NCI-H226 (cell line): ENCODE results near the gene HSPA12A.

Experiments
- DNase-seq: peaks from one replicate; pipeline ENCODE4 v3.0.0-alpha.2; 2015

The HSPA12A gene

DNA sequence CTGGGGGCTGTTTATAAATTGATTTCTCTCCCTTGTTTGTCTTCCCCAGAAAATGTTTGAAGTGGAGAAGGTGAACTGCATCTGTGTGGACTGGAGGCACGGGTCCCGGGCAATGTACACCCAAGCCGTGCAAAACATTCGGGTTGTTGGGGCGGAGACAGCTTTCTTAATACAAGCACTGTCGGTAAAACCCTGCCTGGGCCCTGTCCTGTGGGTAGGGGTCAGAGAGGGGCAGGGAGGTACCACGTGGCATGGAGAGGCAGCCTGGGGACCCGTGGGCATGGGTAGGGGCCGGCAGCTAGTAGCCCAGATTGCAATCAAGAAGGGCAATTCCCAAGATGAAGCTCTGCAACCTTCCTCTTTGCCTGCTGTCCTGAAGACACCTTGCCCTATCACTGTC is 115.6 kb downstream of the HSPA12A start:
- DNase-seq: no peak

DNA sequence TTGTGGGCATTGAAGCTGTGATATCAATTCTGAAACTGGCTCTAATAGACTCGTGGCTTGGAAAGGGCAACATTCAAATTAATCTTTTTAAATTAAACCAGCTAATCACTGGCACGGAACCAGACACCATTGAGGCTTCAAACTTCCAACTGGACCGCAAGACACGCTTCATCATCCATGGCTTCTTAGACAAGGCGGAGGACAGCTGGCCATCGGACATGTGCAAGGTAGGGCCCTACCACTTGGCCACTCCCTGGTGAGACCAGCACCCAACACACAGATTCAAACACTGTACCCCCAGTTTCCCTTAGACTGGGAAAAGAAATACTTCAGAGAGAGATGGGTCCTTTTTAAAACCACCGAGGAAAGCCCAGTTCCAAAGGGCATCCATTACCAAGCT is 116.5 kb downstream of the HSPA12A start:
- DNase-seq: no peak

DNA sequence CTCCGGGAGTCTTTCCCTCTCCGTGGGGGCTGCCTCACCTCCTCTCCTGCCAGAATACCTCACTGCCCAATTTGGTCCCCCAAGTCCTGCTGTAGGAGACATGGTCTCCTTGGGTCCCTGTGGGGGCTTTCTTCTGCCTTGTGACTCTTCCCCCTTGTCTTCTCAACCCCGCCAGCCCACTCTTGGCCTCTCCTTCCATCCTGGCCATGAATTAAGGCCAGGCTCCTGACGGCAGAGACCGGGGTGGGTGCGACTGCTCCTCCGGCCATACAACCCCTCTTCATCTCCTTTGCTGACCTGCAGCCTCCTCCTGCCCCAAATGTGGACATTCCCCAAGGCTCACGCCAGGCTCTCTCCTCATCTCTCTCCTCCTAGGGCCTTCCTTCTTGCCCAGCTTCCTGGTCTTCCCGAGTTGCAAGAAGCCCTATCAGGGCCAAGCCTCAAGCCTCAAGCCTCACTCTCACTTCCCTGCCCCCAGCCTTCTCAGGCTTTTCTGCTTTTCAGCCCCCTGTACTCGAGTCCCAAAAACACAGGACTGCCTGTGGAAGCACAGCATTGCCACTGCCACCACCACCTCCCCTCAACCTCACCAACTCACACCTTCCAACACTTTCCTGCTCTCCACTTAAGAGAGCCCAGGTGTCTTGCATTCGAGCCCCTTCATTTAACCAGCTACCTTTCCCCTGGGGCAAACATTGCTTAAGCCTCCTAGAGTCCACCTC is 120.3 kb downstream of the HSPA12A start:
- DNase-seq: no peak

DNA sequence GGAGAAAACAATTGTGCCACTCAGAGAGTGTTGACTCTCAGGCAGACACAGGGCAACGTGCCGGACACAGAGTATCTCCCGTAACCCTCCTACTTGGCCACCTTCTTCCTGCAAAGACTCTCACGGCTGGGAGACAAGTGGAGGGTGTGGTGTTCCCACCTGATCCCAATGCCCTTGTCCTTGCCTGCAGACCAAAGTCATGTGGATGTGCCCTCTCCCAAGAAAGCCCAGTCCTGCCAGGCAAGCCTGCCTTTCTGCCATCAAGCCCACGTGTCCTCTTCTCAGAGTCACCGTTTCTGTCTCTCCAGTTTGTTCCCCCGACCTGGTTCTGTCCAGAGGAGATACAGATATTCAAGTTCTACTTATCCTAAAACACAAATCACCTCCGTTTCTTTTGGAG is 120.9 kb downstream of the HSPA12A start:
- no peak for DNase-seq
